Measurements from ENCODE around the gene ATP6V0B. TPM values are rescaled to one million over a fixed set of nuclear protein-coding genes. Genes with fewer than 3 reads are reported as not detected.
A peak's percentile ranks its signal among the peaks of the same experiment; 100 is the strongest.

ATP6V0B gene
- total RNA-seq, 8 experiments from 2014 or later, result 106 to 333 (median 237) TPM

GRCh38 chr1:43935711-43936427, 38.9 kb upstream of the ATP6V0B start:
- in situ Hi-C loops (cut with MboI; ENCODE audit: low pct_unique_long_range_greater_than_20kb in 2 of 9, low sequenced_read_pairs in 9 of 9, unreplicated experiment in 9 of 9), result loop anchor here in 7 of 9 experiments (5.0 to 25.0 kb wide), 4 partner anchors 171 to 399 kb away; partner anchors contain the start of gene PTPRF (in 4 of the 7)
- ATAC-seq (replicated peaks in 6 of 8), result peak in 4 of 8 experiments; percentile 35 to 49 (median 44)
- 55 to 89% (median 60%) methylated on average over 2 to 4 of the region's 48 CpGs; no CpG with 5 or more reads in 6 of the 10 experiments for WGBS, 10 experiments
- H3K4me1 ChIP-seq (replicated peaks in 1 of 2), result peaks cover 0 to 6% of the 10 kb centered on the region in 2 donors
- H3K27ac ChIP-seq, result no peak overlapping the region
- H3K4me3 ChIP-seq, result peak overlapping the region; percentile 33 to 36 (median 34)

DNA sequence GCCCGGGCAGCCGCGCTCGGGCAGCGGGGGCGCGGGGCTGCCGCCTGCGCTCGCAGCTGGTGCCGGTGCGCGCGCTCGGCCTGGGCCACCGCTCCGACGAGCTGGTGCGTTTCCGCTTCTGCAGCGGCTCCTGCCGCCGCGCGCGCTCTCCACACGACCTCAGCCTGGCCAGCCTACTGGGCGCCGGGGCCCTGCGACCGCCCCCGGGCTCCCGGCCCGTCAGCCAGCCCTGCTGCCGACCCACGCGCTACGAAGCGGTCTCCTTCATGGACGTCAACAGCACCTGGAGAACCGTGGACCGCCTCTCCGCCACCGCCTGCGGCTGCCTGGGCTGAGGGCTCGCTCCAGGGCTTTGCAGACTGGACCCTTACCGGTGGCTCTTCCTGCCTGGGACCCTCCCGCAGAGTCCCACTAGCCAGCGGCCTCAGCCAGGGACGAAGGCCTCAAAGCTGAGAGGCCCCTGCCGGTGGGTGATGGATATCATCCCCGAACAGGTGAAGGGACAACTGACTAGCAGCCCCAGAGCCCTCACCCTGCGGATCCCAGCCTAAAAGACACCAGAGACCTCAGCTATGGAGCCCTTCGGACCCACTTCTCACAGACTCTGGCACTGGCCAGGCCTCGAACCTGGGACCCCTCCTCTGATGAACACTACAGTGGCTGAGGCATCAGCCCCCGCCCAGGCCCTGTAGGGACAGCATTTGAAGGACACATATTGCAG, 38.2 kb upstream of the ATP6V0B start:
- Histone ChIP-seq H3K4me1 (replicated peaks in 1 of 2) (peaks cover 0 to 6% of the 10 kb centered on the region in 2 donors), H3K27ac (no peak overlapping the region), H3K4me3 (peak overlapping the region; percentile 33 to 36 (median 34))
- 3 to 76% (median 32%) methylated on average over 5 to 17 of the region's 56 CpGs; no CpG with 5 or more reads in 6 of the 10 experiments for WGBS, 10 experiments
- in situ Hi-C loops (cut with MboI; ENCODE audit: low pct_unique_long_range_greater_than_20kb in 2 of 9, low sequenced_read_pairs in 9 of 9, unreplicated experiment in 9 of 9), result loop anchor here in 7 of 9 experiments (5.0 to 25.0 kb wide), 4 partner anchors 172 to 399 kb away; partner anchors contain the start of gene PTPRF (in 4 of the 7)
- ATAC-seq (replicated peaks in 6 of 8), result peak in 7 of 8 experiments; percentile 7 to 72 (median 69)

- Histone ChIP-seq H3K27ac (no peak overlapping the region), H3K4me3 (no peak overlapping the region), H3K4me1 (replicated peaks in 1 of 2) (peaks cover 0 to 6% of the 10 kb centered on the region in 2 donors)
- ATAC-seq (replicated peaks in 6 of 8), result peak in 1 of 8 experiments; percentile 0
- 73 to 100% (median 88%) methylated on average over 1 to 6 of the region's 8 CpGs; no CpG with 5 or more reads in 3 of the 10 experiments for WGBS, 10 experiments
- in situ Hi-C loops (cut with MboI; ENCODE audit: low pct_unique_long_range_greater_than_20kb in 2 of 9, low sequenced_read_pairs in 9 of 9, unreplicated experiment in 9 of 9), result loop anchor here in 7 of 9 experiments (5.0 to 25.0 kb wide), 4 partner anchors 173 to 400 kb away; partner anchors contain the start of gene PTPRF (in 4 of the 7)
These were observed 37.4 kb upstream of the ATP6V0B start for GRCh38 chr1:43937179-43937865.

DNA sequence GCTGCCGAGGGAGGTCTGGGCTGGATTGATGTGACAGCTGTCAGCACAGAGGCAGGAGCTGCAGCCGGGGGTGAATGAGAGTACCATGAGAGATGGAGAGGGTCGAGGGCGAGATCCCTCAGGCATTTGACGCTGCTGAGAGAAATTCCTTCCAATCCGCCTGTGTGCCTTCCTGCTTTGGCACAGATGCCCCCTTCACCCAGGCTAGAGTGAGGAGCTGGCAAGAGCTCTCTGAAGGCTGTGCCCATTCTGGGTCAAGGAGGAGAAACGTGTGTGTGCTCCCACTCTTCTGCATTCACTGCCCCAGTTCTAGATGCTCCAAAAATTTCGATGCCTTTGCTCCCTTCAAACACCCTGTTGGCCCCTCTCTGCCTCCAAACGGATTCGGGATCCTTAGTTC, 36.4 kb upstream of the ATP6V0B start:
- WGBS, 10 experiments, result 44 to 100% (median 75%) methylated on average over 2 to 9 of the region's 10 CpGs
- Histone ChIP-seq H3K4me1 (replicated peaks in 1 of 2) (peaks cover 0 to 6% of the 10 kb centered on the region in 2 donors), H3K4me3 (no peak overlapping the region), H3K27ac (no peak overlapping the region)
- no peak for ATAC-seq (replicated peaks in 6 of 8)
- in situ Hi-C loops (cut with MboI; ENCODE audit: low pct_unique_long_range_greater_than_20kb in 2 of 9, low sequenced_read_pairs in 9 of 9, unreplicated experiment in 9 of 9), result loop anchor here in 7 of 9 experiments (5.0 to 25.0 kb wide), 4 partner anchors 174 to 401 kb away; partner anchors contain the start of gene PTPRF (in 4 of the 7)

DNA sequence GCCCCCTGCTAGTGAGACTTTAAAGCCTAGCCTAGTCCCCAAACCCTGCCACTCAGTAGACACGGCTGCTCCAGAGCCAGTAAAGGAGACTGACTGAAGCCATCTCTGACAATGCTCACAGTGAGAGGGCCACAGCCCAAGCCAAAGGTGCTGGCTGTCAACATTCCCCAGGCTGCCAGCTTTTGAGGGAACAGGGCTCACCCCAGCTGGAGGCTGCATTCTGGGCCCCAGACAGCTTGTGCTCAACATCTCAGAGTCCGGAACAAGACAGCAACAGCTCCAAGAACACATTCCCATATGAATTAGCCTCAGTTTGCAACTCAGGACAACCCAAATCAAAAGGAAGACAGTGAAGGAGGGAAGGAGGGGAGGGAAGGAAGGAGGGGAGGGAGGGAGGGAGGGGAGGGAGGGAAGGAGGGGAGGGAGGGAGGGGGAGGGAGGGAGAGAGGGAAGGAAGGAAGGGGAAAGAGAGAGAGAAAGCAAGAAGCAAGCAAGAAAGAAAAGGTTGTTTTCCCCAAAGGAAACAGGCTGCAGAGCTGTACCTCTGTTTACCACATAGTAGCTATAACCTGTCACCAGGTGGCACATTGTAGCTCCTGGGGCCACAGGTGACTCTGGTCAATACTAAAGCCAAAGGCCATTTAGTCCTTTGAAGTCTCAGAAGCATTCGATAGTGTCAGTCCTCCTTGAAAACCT, 35.7 kb upstream of the ATP6V0B start:
- in situ Hi-C loops (cut with MboI; ENCODE audit: low pct_unique_long_range_greater_than_20kb in 2 of 9, low sequenced_read_pairs in 9 of 9, unreplicated experiment in 9 of 9), result loop anchor here in 7 of 9 experiments (5.0 to 25.0 kb wide), 4 partner anchors 174 to 402 kb away; partner anchors contain the start of gene PTPRF (in 4 of the 7)
- Histone ChIP-seq H3K4me1 (replicated peaks in 1 of 2) (peaks cover 0 to 3% of the 10 kb centered on the region in 2 donors), H3K4me3 (no peak overlapping the region), H3K27ac (no peak overlapping the region)
- no peak for ATAC-seq (replicated peaks in 6 of 8)
- 47 to 100% (median 70%) methylated on average over 1 to 3 of the region's 3 CpGs; no CpG with 5 or more reads in 6 of the 10 experiments for WGBS, 10 experiments

- peaks cover 8% of the 10 kb centered on the region in 2 donors for H3K4me1 ChIP-seq (replicated peaks in 1 of 2)
- no peak overlapping the region for H3K4me3 ChIP-seq
- ATAC-seq (replicated peaks in 6 of 8), result no peak
- in situ Hi-C loops (cut with MboI; ENCODE audit: low pct_unique_long_range_greater_than_20kb in 2 of 9, low sequenced_read_pairs in 9 of 9, unreplicated experiment in 9 of 9), result loop anchor here in 6 of 9 experiments (10.0 to 25.0 kb wide), 3 partner anchors 178 to 405 kb away; partner anchors contain the start of gene PTPRF (in 4 of the 6)
- WGBS, 10 experiments, result 70 to 100% (median 85%) methylated on average over 2 to 3 of the region's 3 CpGs; no CpG with 5 or more reads in 4 of the 10 experiments
- H3K27ac ChIP-seq, result no peak overlapping the region
These were observed 32.3 kb upstream of the ATP6V0B start for GRCh38 chr1:43942411-43942810.

- peaks cover 17 to 20% of the 10 kb centered on the region in 2 donors for H3K4me1 ChIP-seq (replicated peaks in 1 of 2)
- H3K27ac ChIP-seq, result no peak overlapping the region
- in situ Hi-C loops (cut with MboI; ENCODE audit: low pct_unique_long_range_greater_than_20kb in 2 of 9, low sequenced_read_pairs in 9 of 9, unreplicated experiment in 9 of 9), result loop anchor here in 6 of 9 experiments (10.0 to 25.0 kb wide), 3 partner anchors 180 to 408 kb away; partner anchors contain the start of gene PTPRF (in 4 of the 6)
- no peak for ATAC-seq (replicated peaks in 6 of 8)
- H3K4me3 ChIP-seq, result no peak overlapping the region
- 67 to 100% (median 100%) methylated on average over 1 of the region's 1 CpG; no CpG with 5 or more reads in 4 of the 10 experiments for WGBS, 10 experiments
These were observed 29.9 kb upstream of the ATP6V0B start for GRCh38 chr1:43944860-43945259.

DNA sequence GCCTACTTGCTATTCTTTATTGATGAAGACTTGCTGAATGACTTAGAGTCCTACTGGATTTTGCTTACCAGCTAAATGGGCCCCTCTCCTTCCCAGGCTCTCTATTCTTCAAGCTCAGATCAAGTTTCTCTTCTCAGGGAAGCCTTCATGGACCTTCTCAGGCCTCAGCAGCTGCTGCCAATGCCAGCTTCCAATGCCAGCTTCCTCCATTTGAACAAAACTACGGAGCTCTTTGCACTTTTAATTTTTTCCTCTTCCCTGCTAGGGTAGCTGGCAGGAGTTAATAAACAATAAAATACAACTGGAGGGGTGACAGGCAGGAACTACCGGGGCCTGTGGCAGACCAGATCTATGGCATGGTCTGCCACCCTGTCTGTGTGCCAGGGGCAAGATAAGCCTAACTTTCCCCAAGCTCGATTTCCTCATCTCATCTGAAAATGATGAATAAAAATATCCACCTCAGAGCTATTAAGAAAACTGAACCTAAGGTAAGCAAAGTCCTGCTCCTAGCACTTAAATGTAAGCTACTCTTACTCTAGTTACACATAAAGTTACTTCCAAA, 29.0 kb upstream of the ATP6V0B start:
- 20 to 63% (median 42%) methylated on average over 2 to 3 of the region's 3 CpGs; no CpG with 5 or more reads in 3 of the 10 experiments for WGBS, 10 experiments
- in situ Hi-C loops (cut with MboI; ENCODE audit: low pct_unique_long_range_greater_than_20kb in 2 of 9, low sequenced_read_pairs in 9 of 9, unreplicated experiment in 9 of 9), result loop anchor here in 6 of 9 experiments (10.0 to 25.0 kb wide), 3 partner anchors 181 to 408 kb away; partner anchors contain the start of gene PTPRF (in 4 of the 6)
- Histone ChIP-seq H3K4me1 (replicated peaks in 1 of 2) (peaks cover 17 to 20% of the 10 kb centered on the region in 2 donors), H3K27ac (no peak overlapping the region), H3K4me3 (peak overlapping the region; percentile 57 to 88 (median 65))
- no peak for ATAC-seq (replicated peaks in 6 of 8)

DNA sequence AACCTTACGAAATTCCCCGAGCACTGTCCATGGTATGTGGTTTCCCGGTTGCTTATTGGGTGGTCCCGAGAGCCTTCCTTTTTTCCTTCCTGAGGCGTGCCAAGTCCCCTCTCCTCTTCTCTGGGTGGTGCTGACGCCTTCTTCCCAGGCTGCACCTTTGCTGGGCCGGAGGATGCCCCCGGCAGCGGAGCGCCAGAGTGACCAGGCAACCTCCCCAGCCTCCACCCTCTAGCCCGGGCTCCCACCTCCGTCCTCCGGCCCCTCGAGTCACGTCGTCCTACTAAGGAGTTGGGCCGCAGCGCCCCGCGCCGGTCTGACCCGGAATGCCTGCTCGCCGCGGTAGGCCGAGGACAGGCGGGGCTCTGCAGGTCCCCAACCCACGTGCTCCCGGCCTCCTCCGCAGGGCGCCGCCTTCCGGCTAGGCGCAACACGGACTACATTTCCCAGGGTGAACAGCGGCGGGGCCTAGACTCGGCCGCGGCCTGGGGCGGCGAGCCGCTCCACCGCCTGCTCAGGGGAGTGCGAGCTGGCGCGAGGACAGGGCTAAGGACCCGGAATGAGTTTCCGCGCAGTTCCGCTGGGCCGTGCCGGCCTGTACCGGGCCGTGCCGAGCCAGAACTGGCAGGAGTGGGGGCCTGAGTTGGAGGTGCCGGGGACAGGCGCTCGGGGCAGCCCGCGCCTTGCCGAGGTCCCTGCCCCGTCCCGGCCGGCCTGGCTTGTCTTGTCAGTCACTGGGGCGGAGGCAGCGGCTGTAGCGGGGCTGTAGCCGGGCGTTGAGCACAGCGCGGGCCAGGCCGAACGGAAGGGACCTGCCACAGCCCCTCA, 28.3 kb upstream of the ATP6V0B start, which contains the start of gene IPO13:
TSS of gene IPO13 (plus strand) at position 715 of the 825 bp plus-strand sequence. CDS start 651 bp downstream, outside the sequence.
- WGBS, 10 experiments, result 0 to 13% (median 2%) methylated on average over 2 to 35 of the region's 74 CpGs; no CpG with 5 or more reads in 3 of the 10 experiments
- Histone ChIP-seq H3K27ac (peak within 1 kb of the TSS; percentile 97 to 100), H3K4me3 (peak within 1 kb of the TSS; percentile 57 to 88 (median 65)), H3K4me1 (replicated peaks in 1 of 2) (peaks cover 17 to 20% of the 10 kb centered on the region in 2 donors)
- ATAC-seq (replicated peaks in 6 of 8), result peak; percentile 94 to 97 (median 96)
- in situ Hi-C loops (cut with MboI; ENCODE audit: low pct_unique_long_range_greater_than_20kb in 2 of 9, low sequenced_read_pairs in 9 of 9, unreplicated experiment in 9 of 9), result loop anchor here in 6 of 9 experiments (10.0 to 25.0 kb wide), 3 partner anchors 182 to 409 kb away; partner anchors contain the start of gene PTPRF (in 4 of the 6)

- in situ Hi-C loops (cut with MboI; ENCODE audit: low pct_unique_long_range_greater_than_20kb in 2 of 9, low sequenced_read_pairs in 9 of 9, unreplicated experiment in 9 of 9), result loop anchor here in 6 of 9 experiments (10.0 to 25.0 kb wide), 3 partner anchors 182 to 410 kb away; partner anchors contain the start of gene PTPRF (in 4 of the 6)
- ATAC-seq (replicated peaks in 6 of 8), result no peak
- peaks cover 17 to 23% of the 10 kb centered on the region in 2 donors for H3K4me1 ChIP-seq (replicated peaks in 1 of 2)
- H3K27ac ChIP-seq, result peak overlapping the region; percentile 97 to 100
- peak overlapping the region; percentile 57 to 88 (median 65) for H3K4me3 ChIP-seq
- 0 to 67% (median 8%) methylated on average over 1 to 11 of the region's 27 CpGs; no CpG with 5 or more reads in 5 of the 10 experiments for WGBS, 10 experiments
These were observed 27.5 kb upstream of the ATP6V0B start for GRCh38 chr1:43947061-43947873.
